Left cardiac atrium (tissue), 4 donors: ENCODE data around the gene WASHC3. TPM values are rescaled to one million over a fixed set of nuclear protein-coding genes. Genes with fewer than 3 reads are reported as not detected.
"Not testable (repeated sequence)": the region's sequence is repeated elsewhere in the genome, so short reads cannot be mapped to it uniquely, and the experiment has no call there.

ENCODE experiments used
- ATAC-seq, 2 donors: fragments of 200-7000 bp; cut with Tn5 transposase; one replicate each; pipeline ENCODE4 v1.9.1; 2020; ENCODE audit warnings: mild to moderate bottlenecking in 2 of 2, moderate library complexity in 2 of 2
- DNase-seq: peaks from one replicate; pipeline ENCODE4 v3.0.0-alpha.2; 2020
- intact Hi-C, 2 donors: fragments of 100-400 bp; cut with DNase I; formaldehyde crosslinking; loops; one replicate each; pipeline versions ENCODE4 v1.14.1 to v1.15.1; 2022 to 2023
- total RNA-seq, 2 donors: library from RNA; stranded (reverse); fragmentation: NEBNext Ultra II Directional; extraction: Animal tissue kit (Norgen Biotek cat#: 25700); gene quantifications; one replicate each; pipeline ENCODE4 v1.2.1, GENCODE V29; 2021
- donor health status: DM: no; HTN: yes; CAD: no.
- donor health status: DM: no; HTN: yes; CAD: no; lungs with severe emphysema.
- donor health status: DM: yes; HTN: yes; CAD: no.
- donor health status: Dilated cardiomyopathy.

Gene WASHC3
- total RNA-seq, 2 donors from 2014 or later = 31.8 to 39.4 TPM

DNA sequence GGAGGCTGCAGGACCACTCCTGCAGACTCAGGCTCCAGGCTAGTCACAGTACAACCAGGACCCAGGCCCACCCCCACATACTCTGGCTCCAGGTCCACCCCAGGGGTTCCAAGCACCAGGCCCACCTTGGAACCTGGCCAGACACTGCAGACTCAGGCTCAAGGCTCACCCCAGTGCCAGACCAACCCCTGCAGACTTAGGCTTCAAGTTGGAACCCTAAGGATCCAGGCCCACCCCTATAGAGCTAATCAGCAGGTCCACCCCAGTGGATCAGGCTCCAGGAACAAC lies 8.8 kb downstream of the WASHC3 start:
- intact Hi-C loops = no loop called here
- no peak for ATAC-seq
- peak; percentile 18 for DNase-seq

DNA sequence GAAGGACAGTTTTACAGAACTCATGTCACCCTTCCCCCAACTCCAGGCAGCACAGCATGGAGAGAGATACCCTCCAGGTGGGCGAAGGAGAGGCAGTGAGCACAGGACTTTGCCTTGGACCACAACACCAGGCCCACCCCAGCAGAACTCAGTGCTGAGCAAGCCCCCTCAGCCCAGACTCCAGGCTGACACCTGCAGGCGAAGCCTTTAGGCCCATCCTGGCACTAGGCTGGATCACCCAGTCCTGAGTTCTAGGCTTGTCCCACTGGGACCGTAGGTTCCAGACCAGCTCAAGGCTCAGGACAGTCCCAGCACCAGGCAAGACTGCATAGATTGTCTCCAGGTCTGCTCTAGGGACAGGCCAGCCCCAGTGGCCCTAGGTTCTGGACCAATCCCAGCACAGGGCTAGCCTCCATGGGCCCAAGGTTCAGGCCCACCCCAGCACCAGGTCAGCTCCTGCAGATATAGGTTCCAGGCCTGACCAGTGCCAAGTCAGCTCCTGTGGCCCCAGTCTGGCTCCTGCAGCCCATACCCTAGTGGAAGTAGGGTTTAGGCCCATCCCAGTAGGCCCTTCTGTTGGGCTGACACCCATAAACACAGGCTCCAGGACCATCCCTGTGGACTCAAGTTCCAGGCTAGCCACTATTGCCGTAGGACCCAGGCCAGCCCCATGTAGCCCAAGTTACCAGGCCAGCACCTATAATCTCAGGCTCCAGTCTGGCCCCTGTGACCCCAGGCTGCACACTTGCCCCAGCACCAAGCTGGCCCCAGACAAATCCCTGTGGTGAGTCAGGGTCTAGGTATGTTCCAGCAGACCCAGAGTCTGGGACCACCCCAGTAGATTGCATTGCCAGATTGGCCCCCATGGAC lies 9.4 kb downstream of the WASHC3 start:
- DNase-seq (peak; percentile 12), ATAC-seq (peak in 1 of 2 donors; percentile 24)
- intact Hi-C loops = no loop called here

DNA sequence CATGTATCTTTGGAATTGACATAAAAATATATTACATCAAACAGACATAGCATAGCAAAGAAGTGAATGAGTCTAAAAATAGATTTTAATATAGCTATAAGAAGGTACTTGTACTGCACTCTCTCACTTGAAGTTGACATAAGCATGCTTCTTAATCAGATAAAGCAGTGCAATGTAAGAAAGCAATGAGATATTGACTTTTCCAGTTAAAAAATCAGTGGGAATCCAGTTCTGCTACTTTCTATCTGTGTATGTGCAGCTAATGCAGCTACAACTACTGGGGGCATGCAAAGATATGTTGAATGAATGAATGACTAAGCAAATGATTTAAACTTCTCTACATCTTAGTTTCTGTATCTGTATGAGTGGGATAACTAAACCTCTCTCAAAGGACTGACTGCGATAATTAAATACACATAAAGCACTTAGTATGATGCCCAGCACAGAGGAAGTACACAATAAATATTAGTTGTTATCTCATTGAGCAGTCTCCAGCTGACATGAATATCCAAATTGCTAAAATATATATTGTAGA lies 10.3 kb downstream of the WASHC3 start:
- DNase-seq = no peak
- ATAC-seq = no peak
- intact Hi-C loops = no loop called here

DNA sequence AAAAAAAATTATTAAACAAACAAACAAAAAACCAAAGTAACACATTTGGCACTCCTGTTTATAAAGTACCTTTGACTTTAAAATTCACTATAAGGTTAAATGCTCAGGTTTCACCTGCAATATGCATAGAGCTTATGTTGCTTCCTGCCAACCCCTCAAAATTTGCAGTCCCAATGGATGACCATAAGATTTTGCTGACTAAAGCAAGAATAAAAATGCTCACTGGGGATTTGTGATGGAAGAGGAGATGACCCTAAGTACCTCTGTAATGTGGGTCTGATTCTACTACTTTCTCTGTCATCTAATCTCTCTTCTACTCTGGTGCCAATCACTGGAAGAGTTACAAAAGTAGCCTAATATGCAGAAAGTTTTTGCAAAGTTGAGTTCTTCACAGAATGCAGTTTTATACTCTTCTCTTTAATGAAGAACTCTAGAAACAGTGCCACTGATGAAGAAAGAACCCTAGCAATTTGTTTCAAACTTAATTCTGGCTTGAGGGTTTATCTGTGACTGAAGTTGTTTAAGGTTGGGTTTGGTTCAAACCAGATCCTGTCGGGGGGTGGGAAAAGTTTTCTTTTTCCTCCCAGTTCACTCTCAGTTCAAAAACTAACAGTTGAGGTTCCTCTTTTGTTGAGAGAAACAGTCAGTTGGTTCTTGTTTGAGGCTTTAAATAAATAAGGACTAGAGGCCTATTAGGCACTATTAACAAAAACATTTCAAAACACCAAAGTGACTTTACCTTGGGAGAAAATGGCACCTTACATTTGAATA lies 10.9 kb downstream of the WASHC3 start:
- ATAC-seq (no peak), DNase-seq (no peak)
- intact Hi-C loops = no loop called here

DNA sequence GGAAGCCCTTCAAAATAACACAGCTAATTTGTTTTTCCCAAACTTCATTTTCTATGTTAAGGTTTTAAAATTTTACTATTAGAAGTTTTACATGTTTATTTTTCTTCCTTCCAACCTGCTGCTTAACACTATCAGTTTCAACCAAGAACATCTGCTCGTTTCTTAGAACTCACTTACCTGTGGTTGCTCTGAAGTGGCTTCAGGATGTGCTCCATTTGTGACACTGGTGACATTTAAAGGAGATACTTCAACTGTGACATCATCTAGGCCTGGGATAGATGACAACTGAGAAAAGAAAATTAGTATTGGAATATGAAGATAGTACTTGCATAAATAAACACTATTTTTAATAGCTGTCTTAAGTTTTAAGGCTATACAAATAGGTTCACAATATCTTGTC lies 17.9 kb downstream of the WASHC3 start:
- no peak for ATAC-seq
- DNase-seq = no peak
- intact Hi-C loops = no loop called here

DNA sequence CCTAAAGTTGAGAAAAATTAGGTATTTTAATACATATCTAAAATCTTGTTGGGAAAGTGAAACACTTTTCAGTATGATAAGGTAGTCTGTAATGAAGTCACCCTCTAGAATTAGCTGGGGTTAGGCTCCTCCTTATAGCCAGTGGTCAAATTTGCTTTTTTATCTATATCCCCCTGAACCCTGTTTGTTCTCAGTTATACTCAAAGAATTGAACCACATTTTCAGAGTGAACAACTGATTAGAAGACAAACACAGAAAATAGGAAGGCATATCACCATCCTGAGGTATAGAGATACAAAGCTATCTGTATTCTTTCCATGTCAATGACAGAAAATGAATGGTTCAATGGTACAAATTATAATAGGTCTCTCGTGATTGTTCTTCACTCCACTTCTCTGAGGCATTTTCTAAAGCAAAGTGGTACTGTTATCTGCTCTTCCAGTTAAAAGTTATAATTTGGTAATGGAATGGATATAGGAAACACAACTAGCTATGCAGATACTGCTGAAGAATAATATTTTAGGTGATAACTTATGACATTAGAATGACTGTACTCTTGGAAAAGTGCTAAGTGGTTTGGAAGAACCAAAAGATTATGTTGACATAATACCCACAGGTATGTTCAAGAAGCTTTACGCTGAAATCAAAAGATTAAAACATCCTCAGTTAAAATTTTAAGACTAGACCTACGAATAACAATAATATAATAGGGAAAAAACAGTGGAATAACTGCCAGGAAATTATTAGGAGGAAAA lies 27.6 kb downstream of the WASHC3 start:
- intact Hi-C loops = no loop called here
- DNase-seq (no peak), ATAC-seq (no peak)

DNA sequence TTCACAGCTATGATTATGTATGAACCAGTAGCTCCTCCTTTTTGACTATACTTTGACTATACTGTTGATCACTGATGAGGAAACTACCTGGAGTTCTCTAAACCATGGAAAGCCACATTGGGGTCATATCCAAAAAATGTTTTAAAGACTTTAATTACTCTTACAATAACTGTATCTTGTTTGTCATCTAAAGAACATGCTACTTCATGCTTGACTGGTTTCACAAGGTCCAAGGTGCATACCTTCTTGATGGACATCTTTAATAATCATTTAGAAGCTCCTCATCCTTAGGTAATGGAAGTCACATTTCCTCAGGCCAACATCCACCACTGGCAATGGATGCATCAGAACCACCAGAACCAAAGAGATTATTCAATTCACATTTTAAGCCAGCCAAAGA lies 29.9 kb downstream of the WASHC3 start:
- intact Hi-C loops = no loop called here
- ATAC-seq (no peak), DNase-seq (no peak)

DNA sequence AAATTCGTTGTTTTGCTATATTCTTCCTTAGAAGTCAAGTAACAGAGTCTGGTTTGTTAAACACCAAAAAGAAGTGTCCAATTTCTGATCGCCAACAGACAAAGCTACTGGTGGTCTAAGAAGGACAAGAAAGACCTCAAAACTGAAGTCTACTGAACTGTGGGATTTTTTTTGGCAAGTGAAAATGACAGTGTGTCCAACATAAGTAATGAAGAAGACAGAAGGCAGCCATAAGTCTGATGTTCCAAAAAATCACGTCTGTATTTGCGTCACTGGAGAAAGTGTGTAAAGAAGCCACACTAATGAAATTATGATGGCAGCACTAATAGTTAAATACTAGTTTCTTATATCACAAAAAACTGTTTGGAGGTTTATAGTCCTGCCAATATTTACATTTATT lies 32.6 kb downstream of the WASHC3 start:
- ATAC-seq = peak in 1 of 2 donors; percentile 52
- DNase-seq = no peak
- intact Hi-C loops = no loop called here

DNA sequence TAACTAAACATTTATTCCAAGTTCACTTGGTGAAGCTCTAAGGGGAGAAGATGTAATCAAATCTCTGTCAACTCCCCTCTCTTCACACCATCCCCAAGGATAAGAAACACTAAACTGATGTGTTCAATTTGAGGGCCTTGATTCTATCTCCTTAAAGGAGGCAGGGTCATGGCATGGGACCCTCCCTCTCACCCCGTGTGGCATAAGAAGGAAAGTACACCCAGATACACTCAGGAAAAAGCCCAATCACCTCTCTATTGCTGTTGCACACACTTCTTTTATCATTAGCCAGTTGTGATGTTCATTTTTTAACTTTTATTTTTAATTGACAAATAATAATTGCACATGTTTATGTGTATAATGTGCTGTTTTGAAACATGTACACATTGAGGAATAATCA lies 35.1 kb downstream of the WASHC3 start:
- no peak for ATAC-seq
- intact Hi-C loops = no loop called here
- DNase-seq = no peak

DNA sequence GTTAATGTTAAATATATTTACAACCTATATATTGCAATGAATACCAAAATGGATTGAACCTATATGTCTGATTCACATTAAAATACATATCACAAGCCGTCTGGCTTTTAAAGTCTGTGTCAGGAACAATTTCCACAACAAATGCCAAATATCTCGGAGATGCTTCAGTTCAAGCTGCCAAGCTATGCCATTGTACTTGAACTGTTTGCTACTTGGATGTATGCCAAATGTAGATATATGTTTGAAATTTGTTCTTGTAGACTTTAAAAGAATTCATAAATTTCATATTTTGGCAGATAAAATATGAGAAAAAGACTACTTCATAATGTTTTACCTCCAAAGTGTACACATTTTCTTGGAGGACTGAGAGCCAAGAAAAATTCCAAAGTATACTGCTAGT lies 37.0 kb downstream of the WASHC3 start:
- intact Hi-C loops = no loop called here
- no peak for DNase-seq
- ATAC-seq = no peak

DNA sequence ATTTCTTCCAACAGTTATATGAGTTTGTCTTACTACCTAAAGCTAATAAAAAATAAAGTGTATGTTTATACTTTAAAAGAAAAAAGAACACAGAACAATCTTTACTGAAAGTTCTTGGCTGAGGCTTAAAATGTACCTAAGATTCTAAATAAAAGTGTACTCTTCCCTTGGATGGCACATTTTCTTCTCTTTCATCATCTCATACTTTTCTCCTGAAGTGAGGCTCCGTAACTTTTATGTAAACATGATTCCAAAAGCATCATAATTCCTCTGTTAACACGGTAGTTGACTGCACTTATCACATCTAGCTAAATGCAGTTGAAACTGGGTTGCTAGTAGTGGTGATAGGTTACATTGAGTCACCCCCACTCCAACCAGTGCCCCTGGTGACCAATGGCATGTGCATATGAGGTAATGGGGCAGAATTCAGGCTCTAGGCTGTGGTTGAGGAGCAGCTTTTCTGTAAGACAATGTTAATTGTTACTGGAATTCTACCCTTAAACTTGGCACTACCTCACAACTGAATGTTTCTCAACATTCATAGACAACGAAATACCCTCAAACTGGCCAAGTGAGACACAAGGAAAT lies 38.4 kb downstream of the WASHC3 start:
- intact Hi-C loops = no loop called here
- DNase-seq = no peak
- peak in 1 of 2 donors; percentile 40 for ATAC-seq

DNA sequence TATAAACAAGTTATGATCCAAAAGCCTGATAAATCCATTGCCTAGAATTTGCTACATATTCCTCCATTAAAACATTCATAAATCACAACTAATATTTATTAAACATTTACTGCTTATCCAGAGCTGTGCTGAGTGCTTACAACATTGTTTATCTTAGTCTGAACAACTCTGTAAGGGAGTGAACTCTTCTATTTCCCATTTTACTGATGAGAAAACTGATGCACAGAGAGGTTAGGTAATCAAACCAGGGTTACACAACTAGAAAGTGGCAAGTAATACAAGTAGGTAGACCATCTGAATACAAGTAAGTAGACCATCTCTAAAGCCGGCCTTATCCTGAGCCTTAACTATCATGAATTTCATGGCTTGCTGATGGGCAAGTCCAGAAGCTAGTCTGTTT lies 39.5 kb downstream of the WASHC3 start:
- intact Hi-C loops = no loop called here
- DNase-seq (no peak), ATAC-seq (no peak)

DNA sequence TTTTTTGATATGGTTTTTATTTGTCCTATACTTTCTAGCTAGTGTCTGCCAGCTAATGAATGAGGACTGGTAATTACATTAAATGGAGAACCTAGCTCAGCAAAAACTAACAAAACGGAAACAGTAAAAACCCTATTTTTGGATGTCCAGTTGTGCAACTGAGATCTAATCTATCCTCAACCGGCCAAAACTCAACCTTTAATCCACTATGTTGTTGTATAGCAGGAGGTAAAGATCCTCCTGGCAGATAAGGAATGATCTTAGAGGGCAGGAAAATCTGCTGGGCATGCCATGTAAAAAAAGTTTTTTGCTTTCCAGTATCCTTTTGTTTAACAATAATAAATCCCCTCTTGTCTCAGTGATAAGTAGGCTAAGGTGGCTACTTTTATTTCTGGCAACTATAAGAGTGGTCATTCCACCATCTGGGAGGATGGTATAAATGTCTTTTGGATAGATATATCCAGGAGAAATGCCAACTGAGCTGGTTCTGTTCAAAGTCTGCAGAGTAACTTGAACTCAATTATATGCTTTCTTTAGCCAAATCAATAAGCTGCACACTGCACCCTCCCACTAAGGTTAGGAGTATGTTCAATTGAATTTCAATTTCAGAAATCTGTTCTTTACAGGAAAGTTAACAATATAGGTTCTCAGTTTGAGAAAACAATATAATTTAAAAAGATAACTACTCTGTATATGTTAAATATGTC lies 40.1 kb downstream of the WASHC3 start:
- DNase-seq (no peak), ATAC-seq (no peak)
- intact Hi-C loops = no loop called here

DNA sequence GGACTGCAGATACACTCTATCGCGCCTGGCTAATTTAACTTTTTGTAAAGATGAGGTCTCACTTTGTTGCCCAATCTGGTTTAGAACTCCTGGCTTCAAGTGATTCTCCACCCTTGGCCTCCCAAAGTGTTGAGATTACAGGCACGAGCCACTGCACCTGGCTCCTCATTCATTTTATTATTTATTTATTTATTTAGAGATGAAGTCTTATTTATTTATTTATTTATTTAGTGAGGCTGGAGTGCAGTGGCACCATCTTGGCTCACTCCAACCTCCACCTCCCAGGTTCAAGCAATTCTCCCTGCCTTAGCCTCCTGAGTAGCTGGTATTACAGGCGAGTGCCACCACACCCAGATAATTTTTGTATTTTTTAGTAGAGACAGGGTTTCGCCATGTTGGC lies 43.2 kb downstream of the WASHC3 start:
- DNase-seq, intact Hi-C loops, ATAC-seq: not testable (repeated sequence)

DNA sequence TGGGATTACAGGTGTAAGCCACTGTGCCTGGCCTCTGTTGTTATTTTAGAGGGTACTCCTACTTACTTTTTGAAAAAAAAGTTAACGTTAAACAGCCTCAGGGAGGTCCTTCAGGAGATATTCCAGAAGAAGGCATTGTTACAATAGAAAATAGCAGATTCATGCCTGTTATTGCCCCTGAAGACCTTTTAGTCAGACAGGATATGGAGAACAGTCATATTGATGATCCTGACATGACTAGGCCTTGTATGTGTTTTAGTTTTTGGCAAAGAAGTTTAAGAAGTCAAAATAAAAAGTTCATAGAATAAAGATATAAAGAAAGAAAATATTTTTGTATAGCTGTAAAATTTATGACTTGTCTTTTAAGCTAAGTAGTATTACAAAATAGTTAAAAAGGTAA lies 45.3 kb downstream of the WASHC3 start:
- ATAC-seq (no peak), DNase-seq (no peak)
- intact Hi-C loops = no loop called here

DNA sequence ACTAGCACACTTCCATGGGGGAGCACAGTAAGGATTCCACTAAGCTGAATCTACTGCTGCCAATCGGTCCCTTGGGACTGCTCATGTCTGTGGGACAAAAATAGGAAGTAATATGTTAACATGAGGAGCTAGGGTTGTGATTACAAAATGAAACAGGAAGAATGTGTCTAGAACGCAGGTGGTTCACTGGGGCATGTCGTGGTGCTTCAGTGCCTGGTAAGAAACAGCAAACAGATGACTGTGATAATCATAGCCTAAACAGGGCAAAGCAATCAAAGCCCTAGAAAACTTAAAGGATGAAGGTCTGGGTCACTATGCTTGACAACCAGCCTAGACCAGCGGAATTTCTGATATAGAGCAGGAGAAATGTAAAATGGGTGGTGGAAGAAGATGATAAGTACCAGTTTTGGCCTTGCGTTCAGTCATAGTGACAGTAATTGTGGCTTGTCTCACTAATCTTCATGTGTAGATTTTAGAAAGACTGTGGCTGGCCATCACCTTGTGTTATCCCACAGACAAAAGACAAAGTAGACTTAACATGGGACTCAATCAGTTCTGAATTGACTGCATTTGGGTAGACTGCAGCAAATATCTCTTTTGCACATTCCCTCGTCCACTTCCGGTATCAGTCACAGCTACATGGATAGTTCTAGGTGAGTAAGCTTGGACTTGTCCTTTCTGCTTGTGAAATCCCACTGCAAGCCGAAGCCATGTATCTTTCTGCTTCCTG lies 51.4 kb downstream of the WASHC3 start:
- intact Hi-C loops = no loop called here
- ATAC-seq = no peak
- DNase-seq = no peak

DNA sequence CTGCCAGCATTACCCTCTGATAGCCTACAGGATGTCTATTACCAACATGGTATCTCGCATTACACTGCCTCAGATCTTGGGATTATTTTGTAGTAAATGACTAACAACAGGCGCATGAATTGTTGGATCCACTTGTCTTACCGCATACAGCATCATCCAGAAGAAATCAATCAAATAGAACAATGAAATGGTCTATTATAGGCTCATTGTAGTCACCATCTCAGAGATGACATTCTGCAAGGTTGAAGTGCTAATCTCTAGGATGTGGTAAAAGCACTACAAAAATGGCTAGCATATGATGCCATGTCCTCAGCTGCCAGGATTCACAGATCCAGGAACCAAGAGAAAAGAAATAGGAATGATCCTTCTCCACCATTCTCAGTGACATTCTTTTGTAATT lies 52.0 kb downstream of the WASHC3 start:
- DNase-seq = no peak
- intact Hi-C loops = no loop called here

DNA sequence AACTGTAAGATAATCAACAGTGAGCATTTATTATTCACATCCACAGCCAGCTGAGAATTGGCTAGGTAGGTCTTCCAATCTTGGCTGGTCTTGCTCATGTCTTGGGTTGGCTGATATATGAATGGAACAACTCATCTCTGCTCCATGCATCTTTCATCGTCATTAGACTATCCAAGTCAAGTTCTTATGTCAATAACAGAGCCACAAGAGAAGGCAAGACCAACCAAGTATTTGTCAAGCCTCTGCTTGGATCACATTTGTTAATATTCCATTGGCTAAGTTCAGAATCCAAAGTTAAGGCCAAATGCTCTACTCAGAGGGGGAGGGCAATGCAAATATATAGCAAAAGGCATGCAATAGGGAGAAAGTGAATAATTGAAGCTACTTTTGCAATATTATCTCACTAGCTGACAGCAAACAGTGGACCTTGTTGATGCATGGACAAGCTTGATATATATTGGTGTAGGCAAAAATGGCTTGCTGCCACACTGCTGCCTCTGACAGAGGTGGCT lies 53.1 kb downstream of the WASHC3 start:
- intact Hi-C loops = no loop called here
- ATAC-seq (no peak), DNase-seq (no peak)

More for the DNA sequence above, 52.0 kb downstream of the WASHC3 start:
- ATAC-seq = no peak
